ENCODE results near the gene CRYBA4. TPM values are rescaled to one million over a fixed set of nuclear protein-coding genes. Genes with fewer than 3 reads are reported as not detected.
A peak's percentile ranks its signal among the peaks of the same experiment; 100 is the strongest.

The CRYBA4 gene
- total and polyA plus RNA-seq, 11 donors = not detected

DNA sequence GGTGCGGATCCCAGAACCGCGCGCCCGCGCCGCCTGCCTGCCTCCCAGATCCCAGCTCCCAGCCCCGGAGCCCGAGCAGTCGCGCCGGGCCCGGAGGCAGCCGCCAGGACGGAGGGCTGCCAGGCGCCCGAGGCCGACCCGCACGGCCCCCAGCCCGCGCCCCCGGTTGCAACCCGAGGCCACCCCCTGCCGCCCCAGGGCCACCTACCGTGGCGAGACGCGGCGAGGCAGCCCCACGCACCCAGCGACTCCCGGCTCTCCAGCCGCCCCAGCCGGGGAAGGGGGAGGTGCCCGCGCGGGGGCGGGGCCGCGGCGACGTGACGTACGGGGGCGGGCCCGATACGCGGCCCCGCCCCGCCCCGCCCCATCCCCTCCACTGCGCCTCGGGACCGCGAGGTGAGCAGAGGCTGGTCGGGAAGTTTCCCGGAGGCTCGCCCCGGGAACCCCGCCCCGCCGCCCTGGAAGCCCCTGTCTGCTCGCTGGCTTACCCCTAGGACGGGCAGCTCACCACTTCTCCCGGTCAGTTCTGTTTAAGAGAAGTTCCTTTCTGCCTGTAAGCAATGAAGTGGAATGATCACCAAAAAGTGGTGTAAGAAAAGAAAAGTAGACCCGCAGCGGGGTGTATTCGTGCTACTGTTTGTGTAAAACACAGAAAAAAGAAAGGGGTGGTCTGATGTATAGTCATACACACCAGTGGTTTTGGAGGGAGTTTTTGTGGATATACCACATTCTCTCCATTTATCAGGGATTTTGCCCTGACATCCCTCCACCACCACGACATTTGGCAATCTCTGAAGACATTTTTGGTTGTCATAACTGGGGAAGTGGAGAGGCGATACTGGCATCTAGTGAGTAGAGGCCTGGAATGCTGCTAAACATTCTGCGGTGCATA, 31.7 kb upstream of the CRYBA4 start, which contains the start of gene TPST2:
Gene TPST2, minus strand, starts transcription at position 288 of the 892 bp plus-strand sequence. CDS start 48,502 bp downstream, outside the sequence.
- Histone ChIP-seq H3K4me3 (peak within 1 kb of the TSS; percentile 79 to 98 (median 92)), H3K4me1 (peaks cover 3 to 66% (median 24%) of the 10 kb centered on the region in 12 donors), H3K27ac (peak within 1 kb of the TSS in 11 of 12 donors; percentile 77 to 91 (median 89)), H3K27me3 (no peaks in the 10 kb centered on the region), H3K9me3 (peaks cover 0 to 4% (median 0%) of the 10 kb centered on the region in 12 donors), H3K36me3 (no peaks in the 10 kb centered on the region)
- peak; percentile 71 to 92 for TF ChIP-seq POLR2A (IDR thresholded peaks at IDR 0.05)
- TF ChIP-seq, protein P1, sequence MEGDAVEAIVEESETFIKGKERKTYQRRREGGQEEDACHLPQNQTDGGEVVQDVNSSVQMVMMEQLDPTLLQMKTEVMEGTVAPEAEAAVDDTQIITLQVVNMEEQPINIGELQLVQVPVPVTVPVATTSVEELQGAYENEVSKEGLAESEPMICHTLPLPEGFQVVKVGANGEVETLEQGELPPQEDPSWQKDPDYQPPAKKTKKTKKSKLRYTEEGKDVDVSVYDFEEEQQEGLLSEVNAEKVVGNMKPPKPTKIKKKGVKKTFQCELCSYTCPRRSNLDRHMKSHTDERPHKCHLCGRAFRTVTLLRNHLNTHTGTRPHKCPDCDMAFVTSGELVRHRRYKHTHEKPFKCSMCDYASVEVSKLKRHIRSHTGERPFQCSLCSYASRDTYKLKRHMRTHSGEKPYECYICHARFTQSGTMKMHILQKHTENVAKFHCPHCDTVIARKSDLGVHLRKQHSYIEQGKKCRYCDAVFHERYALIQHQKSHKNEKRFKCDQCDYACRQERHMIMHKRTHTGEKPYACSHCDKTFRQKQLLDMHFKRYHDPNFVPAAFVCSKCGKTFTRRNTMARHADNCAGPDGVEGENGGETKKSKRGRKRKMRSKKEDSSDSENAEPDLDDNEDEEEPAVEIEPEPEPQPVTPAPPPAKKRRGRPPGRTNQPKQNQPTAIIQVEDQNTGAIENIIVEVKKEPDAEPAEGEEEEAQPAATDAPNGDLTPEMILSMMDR (IDR thresholded peaks at IDR 0.05) = peak in 3 of 12 donors; percentile 6 to 29 (median 17)
- intact Hi-C loops (cut with DNase I) = loop anchor here in 8 of 10 donors (2.0 to 10.0 kb wide), 6 partner anchors 37 to 88 kb away; partner anchors contain the start of gene TFIP11 (in 8 of the 8)
- 1 to 4% (median 3%) methylated on average over 19 to 72 of the region's 72 CpGs for WGBS, 4 donors
- peak; percentile 80 to 92 (median 83) for DNase-seq
- peak; percentile 83 to 95 (median 94) for ATAC-seq

DNA sequence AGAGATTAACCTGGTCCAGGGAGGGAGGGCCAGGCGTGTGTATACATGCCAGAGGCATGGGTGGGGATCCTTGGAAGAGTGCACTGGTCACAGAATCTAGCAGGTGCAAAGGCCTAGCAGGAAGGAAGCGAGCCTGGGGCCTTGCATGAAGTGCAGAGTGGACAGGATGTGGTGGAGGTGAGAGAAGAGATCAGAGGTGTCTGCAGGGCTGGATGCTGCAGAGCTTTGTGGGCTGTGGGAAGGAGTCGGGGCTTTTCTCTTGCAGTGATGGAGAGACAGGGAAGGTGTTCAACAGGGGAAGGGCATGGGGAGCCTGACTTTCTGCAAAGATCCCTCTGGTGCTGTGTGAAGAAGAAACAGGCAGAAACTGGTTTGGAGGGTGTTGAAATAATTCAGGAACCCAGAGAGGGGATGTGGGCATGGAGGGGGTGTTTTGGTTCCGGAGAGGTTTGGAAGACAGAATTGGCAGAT, 29.3 kb upstream of the CRYBA4 start:
- Histone ChIP-seq H3K27me3 (no peaks in the 10 kb centered on the region), H3K4me3 (no peak overlapping the region), H3K27ac (peak overlapping the region in 1 of 12 donors; percentile 46), H3K36me3 (no peaks in the 10 kb centered on the region), H3K9me3 (peaks cover 0 to 4% (median 0%) of the 10 kb centered on the region in 12 donors), H3K4me1 (peaks cover 0 to 43% (median 11%) of the 10 kb centered on the region in 12 donors)
- ATAC-seq (no peak), DNase-seq (no peak)
- WGBS, 4 donors = 73 to 91% (median 84%) methylated on average over 4 of the region's 4 CpGs
- TF ChIP-seq POLR2A (IDR thresholded peaks at IDR 0.05) = no peak
- TF ChIP-seq, protein P1 (IDR thresholded peaks at IDR 0.05) = no peak
- intact Hi-C loops (cut with DNase I) = loop anchor here in 2 of 10 donors (5.0 kb wide), 2 partner anchors 35 to 90 kb away; no protein-coding TSS in a partner anchor

DNA sequence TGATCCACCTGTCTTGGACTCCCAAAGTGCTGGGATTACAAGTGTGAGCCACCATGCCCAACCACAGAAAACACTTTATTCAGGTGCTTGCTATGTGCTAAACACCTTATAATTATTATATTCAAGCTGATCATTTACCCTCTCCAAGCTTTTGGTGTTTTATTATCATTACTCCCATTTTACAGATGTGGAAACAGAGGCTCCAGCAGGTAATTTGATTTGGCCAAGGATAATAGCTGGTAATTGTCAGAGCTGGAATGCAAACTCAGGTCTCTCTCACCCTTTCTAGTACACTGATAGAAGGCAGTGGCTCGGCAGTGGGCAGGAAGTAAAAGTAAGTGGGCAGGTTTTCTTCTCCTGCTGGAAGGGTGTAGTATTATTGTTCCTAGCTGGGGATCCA, 28.0 kb upstream of the CRYBA4 start:
- ATAC-seq (no peak), DNase-seq (no peak)
- no peaks in the 10 kb centered on the region for H3K27me3 ChIP-seq
- H3K4me1 ChIP-seq = peaks cover 0 to 35% (median 10%) of the 10 kb centered on the region in 12 donors
- H3K4me3 ChIP-seq = no peak overlapping the region
- 34 to 59% (median 46%) methylated on average over 1 of the region's 1 CpG for WGBS, 4 donors
- H3K36me3 ChIP-seq = no peaks in the 10 kb centered on the region
- TF ChIP-seq POLR2A (IDR thresholded peaks at IDR 0.05) = no peak
- TF ChIP-seq, protein P1 (IDR thresholded peaks at IDR 0.05) = no peak
- intact Hi-C loops (cut with DNase I) = loop anchor here in 2 of 10 donors (5.0 kb wide), 2 partner anchors 34 to 91 kb away; no protein-coding TSS in a partner anchor
- no peak overlapping the region for H3K27ac ChIP-seq
- no peaks in the 10 kb centered on the region for H3K9me3 ChIP-seq

- TF ChIP-seq, protein P1 (IDR thresholded peaks at IDR 0.05) = no peak
- no peak for TF ChIP-seq POLR2A (IDR thresholded peaks at IDR 0.05)
- 79 to 89% (median 84%) methylated on average over 4 of the region's 4 CpGs for whole genome bisulfite sequencing, 4 donors
Observed at GRCh38 chr22:26597026-26597425, 24.7 kb upstream of the CRYBA4 start.

More at GRCh38 chr22:26597026-26597425, 24.7 kb upstream of the CRYBA4 start:
- no peak overlapping the region for H3K4me3 ChIP-seq
- DNase-seq = no peak
- peaks cover 0 to 21% (median 0%) of the 10 kb centered on the region in 12 donors for H3K4me1 ChIP-seq
- H3K27me3 ChIP-seq = no peaks in the 10 kb centered on the region
- H3K9me3 ChIP-seq = no peaks in the 10 kb centered on the region
- no peak for ATAC-seq
- H3K27ac ChIP-seq = no peak overlapping the region
- no peaks in the 10 kb centered on the region for H3K36me3 ChIP-seq
- intact Hi-C loops (cut with DNase I) = no loop called here
